Stimulated activated CD4-positive, alpha-beta T cell treated with anti-CD3 and anti-CD28 coated beads, Interleukin-4, amount 100 ng/mL, for 4 hours (primary cell): ENCODE results near the gene ASB13.

Source experiments
- DNase-seq, 2 experiments: peaks; one replicate each; pipeline ENCODE4 v3.0.0-alpha.2; 2020

The ASB13 gene

GRCh38 chr10:5645944-5646617 lies 20.3 kb downstream of the ASB13 start:
- DNase-seq, result no peak

GRCh38 chr10:5645375-5645774 lies 21.0 kb downstream of the ASB13 start:
- DNase-seq, result no peak

- no peak for DNase-seq
Measured at GRCh38 chr10:5644930-5645329, 21.5 kb downstream of the ASB13 start.

- no peak for DNase-seq
Measured at GRCh38 chr10:5643346-5644067, 22.9 kb downstream of the ASB13 start.

GRCh38 chr10:5641501-5641900 lies 24.9 kb downstream of the ASB13 start:
- DNase-seq, result no peak

- no peak for DNase-seq
Measured at GRCh38 chr10:5640501-5640900, 25.9 kb downstream of the ASB13 start.

- DNase-seq, result no peak
Measured at GRCh38 chr10:5640036-5640435, 26.4 kb downstream of the ASB13 start.

GRCh38 chr10:5639066-5639465 lies 27.3 kb downstream of the ASB13 start:
- no peak for DNase-seq

- DNase-seq, result no peak
Measured at GRCh38 chr10:5638494-5638893, 27.9 kb downstream of the ASB13 start.

- DNase-seq, result no peak
Measured at GRCh38 chr10:5634918-5635317, 31.5 kb downstream of the ASB13 start.

GRCh38 chr10:5633166-5633749 lies 33.1 kb downstream of the ASB13 start:
- no peak for DNase-seq

GRCh38 chr10:5632446-5632845 lies 33.9 kb downstream of the ASB13 start:
- no peak for DNase-seq

- DNase-seq, result no peak
Measured at GRCh38 chr10:5631936-5632335, 34.5 kb downstream of the ASB13 start.

- DNase-seq, result no peak
Measured at GRCh38 chr10:5630112-5630436, 36.3 kb downstream of the ASB13 start.

GRCh38 chr10:5629303-5630111 lies 36.9 kb downstream of the ASB13 start:
- peak; percentile 76 to 81 for DNase-seq

GRCh38 chr10:5628451-5629302 lies 37.7 kb downstream of the ASB13 start:
- DNase-seq, result no peak

- no peak for DNase-seq
Measured at GRCh38 chr10:5627486-5628044, 38.8 kb downstream of the ASB13 start.

GRCh38 chr10:5625992-5626777 lies 40.2 kb downstream of the ASB13 start:
- no peak for DNase-seq

GRCh38 chr10:5624701-5625100 lies 41.7 kb downstream of the ASB13 start:
- no peak for DNase-seq

- peak; percentile 75 to 83 for DNase-seq
Measured at GRCh38 chr10:5623081-5623748, 43.2 kb downstream of the ASB13 start.
